Sigmoid colon (tissue), 4 donors: Measurements from ENCODE around the gene ST6GALNAC3.

Experiments
- EP300 ChIP-seq, 4 donors: sonication (generic); formaldehyde crosslinking; IDR thresholded peaks; one replicate each; pipeline ENCODE4 v1.6.1; 2017; ENCODE audit warnings: antibody characterized with exemption in 4 of 4
- POLR2A ChIP-seq, 2 donors: fragments of 450-650 bp; IDR thresholded peaks; one replicate each; pipeline ENCODE4 v1.6.1; 2016; ENCODE audit warnings: antibody characterized with exemption in 2 of 2, mild to moderate bottlenecking in 2 of 2, moderate library complexity in 2 of 2
- POLR2AphosphoS5 ChIP-seq, 4 donors: sonication (generic); formaldehyde crosslinking; IDR thresholded peaks; one replicate each; pipeline ENCODE4 v1.6.1; 2017; ENCODE audit warnings: antibody characterized with exemption in 4 of 4
- TF ChIP-seq, protein P1 (sequence below), 4 experiments: fragments of 450-650 bp in 3 of 4; fragments of 200-600 bp in 1 of 4; IDR thresholded peaks; one replicate each; pipeline ENCODE4 v1.5.1; 2016 to 2019; ENCODE audit warnings: antibody characterized with exemption in 4 of 4, mild to moderate bottlenecking in 3 of 4, moderate library complexity in 2 of 4

DNA sequence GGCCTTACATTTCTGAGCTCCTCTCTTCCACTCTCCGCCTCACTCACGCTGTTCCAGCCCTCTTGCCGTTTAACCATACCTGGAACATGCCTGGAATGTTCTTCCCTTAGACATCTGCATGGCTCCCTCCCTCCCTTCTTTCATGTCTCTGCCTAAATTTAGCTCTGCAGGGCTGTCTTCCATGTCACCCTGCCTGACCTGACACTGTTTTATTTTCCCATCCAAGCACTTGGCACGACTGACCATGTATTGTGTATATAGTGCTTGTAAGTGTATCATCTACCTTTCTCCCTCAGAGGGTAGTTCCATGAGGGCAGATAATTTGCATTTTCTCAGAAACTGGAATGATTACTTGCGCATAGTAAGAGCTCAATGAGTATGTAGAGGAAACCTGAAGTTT, 47.3 kb downstream of the ST6GALNAC3 start:
- TF ChIP-seq EP300 (IDR thresholded peaks at IDR 0.05) (no peak), POLR2AphosphoS5 (IDR thresholded peaks at IDR 0.05) (no peak), POLR2A (IDR thresholded peaks at IDR 0.05) (no peak)
- TF ChIP-seq, protein P1, sequence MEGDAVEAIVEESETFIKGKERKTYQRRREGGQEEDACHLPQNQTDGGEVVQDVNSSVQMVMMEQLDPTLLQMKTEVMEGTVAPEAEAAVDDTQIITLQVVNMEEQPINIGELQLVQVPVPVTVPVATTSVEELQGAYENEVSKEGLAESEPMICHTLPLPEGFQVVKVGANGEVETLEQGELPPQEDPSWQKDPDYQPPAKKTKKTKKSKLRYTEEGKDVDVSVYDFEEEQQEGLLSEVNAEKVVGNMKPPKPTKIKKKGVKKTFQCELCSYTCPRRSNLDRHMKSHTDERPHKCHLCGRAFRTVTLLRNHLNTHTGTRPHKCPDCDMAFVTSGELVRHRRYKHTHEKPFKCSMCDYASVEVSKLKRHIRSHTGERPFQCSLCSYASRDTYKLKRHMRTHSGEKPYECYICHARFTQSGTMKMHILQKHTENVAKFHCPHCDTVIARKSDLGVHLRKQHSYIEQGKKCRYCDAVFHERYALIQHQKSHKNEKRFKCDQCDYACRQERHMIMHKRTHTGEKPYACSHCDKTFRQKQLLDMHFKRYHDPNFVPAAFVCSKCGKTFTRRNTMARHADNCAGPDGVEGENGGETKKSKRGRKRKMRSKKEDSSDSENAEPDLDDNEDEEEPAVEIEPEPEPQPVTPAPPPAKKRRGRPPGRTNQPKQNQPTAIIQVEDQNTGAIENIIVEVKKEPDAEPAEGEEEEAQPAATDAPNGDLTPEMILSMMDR (IDR thresholded peaks at IDR 0.05), result no peak
